Measurements from ENCODE around the gene PIK3AP1.
A peak's percentile ranks its signal among the peaks of the same experiment; 100 is the strongest.
"Not testable (repeated sequence)": the region's sequence is repeated elsewhere in the genome, so short reads cannot be mapped to it uniquely, and the experiment has no call there.

Gene PIK3AP1, protein sequence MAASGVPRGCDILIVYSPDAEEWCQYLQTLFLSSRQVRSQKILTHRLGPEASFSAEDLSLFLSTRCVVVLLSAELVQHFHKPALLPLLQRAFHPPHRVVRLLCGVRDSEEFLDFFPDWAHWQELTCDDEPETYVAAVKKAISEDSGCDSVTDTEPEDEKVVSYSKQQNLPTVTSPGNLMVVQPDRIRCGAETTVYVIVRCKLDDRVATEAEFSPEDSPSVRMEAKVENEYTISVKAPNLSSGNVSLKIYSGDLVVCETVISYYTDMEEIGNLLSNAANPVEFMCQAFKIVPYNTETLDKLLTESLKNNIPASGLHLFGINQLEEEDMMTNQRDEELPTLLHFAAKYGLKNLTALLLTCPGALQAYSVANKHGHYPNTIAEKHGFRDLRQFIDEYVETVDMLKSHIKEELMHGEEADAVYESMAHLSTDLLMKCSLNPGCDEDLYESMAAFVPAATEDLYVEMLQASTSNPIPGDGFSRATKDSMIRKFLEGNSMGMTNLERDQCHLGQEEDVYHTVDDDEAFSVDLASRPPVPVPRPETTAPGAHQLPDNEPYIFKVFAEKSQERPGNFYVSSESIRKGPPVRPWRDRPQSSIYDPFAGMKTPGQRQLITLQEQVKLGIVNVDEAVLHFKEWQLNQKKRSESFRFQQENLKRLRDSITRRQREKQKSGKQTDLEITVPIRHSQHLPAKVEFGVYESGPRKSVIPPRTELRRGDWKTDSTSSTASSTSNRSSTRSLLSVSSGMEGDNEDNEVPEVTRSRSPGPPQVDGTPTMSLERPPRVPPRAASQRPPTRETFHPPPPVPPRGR
- 657 to 1,442 (median 1,002) reads per million in 17 experiments for total RNA-seq

DNA sequence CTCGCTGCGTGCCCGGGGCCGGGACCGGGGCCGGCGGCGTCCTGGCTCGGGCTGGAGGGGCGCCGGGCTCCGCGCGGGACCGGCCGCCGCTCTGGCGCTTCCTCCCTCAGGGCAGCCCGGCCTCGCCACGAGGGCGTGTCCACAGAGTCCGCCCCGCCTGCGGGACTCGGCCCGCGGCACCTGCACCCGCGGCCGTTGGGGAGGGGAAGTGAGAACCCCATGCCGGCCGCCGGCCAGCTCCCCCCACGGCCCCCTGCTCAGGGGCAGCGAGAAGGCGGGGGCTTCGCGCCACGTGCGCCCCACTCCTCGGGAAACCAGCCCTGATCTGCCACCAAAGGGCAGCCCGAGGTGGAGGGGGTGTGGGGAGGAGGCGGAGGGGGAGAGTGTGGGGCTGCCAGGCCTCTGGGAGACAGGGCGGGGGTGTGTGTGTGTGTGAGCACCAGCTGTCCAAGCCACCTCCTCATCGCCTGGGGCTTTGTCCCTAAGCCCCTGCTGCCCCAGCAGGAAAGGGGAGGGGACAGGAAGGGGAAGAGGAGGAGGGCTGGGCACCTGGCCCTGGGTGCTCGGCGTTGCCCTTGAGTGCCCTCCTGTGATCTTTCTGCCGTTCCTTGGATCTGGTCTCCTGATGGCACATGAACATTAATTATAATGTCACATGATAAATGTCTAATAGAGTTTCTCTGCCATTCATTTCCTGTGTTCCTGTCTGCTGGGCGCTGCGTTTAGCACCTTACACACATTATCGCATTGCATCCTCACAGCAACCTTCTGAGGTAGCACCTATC lies at the start of gene PIK3AP1:
PIK3AP1 (minus strand) TSS at position 93 of the 785 bp plus-strand sequence. CDS start 120 bp downstream, outside the sequence.
- peak; percentile 77 to 93 (median 88) for DNase-seq

DNA sequence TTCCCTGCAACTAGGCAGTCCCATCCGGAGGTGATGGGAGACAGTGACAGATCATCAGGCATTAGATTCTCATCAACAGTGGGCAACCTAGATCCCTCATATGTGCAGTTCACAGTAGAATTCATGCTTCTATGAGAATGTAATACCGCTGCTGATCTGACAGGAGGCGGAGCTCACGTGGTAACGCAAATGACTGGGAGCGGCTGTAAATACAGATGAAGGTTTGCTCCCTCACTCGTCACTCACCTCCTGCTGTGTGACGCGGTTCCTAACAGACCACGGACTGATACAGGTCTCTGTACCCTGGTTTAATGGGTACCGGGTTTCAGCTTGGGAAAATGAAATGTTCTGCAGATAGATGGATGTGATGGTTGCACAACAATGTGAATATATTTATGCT lies 47.8 kb upstream of the PIK3AP1 start:
- DNase-seq: no peak

DNA sequence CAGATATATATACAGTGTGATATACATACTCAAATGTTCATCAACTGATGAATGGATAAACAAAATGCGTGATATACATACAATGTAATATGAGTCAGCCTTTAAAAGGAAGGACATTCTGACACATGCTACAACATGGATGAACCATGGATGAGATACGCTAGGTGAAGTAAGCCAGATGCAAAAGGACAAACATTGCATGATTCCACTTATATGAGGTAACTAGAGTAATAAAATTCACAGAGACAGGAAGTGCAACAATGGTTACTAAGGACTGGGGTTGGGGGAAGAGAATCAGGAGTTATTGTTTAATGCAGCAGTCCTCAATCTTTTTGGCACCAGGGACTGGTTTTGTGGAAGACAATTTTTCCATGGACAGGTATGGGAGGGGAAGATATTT lies 47.3 kb upstream of the PIK3AP1 start:
- no peak for DNase-seq

DNA sequence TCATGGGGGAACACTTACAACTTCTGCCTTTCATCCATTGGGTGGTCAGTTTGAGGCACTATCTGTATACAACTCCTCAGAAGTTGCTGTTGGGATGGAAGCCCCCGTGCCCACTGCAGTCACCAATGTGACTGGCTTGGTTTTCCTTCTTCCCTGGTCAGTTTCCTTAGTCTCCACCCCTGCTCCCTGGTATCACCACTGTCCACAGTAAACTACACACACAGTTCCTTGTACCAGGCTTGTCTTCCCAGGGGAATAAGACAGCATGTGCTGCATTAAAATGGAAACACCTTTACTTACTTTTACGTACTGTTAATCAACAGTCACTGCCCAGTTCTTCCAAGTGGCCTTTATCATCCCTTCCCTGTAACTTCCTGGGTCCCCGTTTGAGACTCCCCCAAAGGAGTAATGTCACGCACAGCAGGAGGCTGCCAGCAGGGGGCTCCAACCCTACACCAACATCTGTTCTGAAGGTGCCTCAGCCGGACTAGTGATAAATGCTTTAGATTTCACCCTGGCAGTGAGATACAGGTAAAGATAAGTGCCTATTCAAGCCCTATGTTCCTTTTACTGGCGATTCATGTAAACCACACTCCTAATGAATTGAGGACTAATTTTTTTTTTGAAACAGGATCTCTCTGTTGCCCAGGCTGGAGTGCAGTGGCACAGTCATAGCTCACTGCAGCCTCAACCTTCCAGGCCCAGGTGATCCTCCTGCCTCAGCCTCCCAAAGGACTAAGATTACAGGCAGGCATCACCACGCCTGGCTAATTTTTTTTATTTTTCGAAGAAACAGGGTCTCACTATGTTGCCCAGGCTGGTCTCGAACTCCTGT lies 45.3 kb upstream of the PIK3AP1 start:
- DNase-seq: peak; percentile 73 to 86 (median 78)

DNA sequence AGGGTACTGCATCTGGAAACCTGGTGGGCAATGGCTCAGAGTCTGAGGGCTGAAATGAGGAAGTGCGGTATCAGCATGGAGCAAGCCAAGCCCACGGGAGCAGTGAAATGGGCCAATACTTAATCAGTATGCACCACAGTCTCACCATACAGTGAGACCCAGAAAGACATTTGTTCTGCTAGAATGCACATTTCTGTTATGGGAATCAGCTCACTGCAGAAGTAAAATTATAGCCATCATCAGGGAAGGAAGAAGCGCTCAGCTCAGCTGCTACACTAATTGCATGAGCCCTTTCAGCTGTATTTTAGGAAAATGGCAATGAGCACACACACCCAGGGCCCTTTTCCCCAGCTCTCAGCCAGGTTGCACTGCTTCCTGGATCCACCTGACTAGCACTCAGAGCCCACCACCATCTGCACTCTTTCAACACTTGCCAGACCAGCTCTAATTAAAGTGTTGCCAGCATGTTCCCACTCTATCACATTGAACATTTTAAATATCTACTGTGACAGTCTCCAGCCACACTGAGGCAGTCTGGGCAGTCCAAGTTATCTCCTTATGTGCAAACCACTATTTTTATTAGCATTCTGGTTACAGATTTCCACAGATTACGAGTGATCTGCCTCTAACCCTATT lies 44.2 kb upstream of the PIK3AP1 start:
- DNase-seq: peak; percentile 35 to 59 (median 56)

DNA sequence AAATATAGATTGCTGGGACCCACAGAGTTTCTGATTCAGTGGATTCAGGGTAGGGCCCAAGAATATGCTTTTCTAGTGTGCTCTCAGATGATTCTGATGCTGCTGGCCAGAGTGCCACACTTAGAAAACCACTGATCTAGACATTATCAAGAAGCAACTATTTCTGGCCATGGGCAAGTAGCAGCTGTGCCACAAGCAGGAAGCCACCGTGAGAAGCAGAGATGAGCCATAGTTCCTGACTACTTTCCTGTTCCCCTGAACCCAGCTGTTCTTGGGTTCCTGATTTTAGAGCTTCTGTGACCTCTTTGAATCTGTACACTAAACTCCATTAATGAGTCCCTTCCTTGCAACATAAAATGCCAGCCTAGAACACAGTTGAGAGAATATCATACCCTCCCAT lies 38.1 kb upstream of the PIK3AP1 start:
- DNase-seq: peak; percentile 81 to 92 (median 85)

DNA sequence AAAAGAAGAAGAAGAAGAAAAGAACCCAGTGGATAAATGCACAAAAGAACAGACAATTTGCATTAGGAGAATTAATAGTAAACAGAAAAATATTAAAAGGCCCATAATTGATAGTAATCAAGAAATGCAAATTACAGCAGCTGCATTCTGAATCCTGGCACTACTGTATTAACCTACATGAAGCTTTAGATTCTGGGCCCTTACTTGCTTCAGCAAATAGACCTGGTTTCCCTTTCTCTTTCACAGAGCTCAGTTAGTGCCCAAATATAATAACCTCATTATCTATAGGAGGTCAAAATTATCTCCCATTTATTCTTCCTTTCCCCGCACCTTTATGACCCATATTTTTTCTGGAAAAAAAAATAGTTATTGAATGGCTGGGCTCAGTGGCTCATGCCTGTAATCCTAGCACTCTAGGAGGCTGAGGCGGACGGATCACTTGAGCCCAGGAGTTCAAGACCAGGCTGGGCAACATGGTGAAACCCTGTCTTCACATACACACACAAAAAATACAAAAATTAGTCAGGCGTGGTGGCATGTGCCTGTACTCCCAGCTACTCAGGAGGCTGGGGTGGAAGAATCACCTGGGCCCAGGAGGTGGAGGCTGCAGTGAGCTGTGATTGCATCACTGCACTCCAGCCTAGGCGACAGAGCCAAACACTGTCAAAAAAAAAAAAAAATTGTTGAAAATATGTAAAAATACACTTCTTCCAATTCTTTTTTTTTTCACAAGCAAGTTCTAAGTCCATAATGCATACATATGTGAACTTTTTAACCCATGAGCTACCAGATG lies 36.0 kb upstream of the PIK3AP1 start:
- no peak for DNase-seq

DNA sequence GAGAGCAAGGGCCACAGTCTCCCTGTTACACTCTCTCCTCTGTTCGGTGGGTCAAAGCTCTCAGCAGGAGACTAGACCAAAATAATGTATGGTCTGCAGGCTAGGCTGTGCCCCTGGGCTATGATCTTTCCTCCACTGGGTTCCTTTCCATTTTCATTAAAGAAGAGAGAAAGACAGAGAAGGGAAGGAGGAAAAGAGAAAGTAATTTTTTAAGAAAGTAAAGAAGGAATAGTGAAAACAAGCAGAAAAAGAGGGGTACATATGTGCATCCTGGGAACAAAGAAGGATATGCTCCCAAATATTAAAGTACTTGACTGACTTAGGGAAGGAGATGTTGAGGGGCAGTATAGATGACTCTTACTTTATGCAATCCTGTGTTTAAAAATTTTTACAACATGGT lies 33.6 kb upstream of the PIK3AP1 start:
- no peak for DNase-seq

DNA sequence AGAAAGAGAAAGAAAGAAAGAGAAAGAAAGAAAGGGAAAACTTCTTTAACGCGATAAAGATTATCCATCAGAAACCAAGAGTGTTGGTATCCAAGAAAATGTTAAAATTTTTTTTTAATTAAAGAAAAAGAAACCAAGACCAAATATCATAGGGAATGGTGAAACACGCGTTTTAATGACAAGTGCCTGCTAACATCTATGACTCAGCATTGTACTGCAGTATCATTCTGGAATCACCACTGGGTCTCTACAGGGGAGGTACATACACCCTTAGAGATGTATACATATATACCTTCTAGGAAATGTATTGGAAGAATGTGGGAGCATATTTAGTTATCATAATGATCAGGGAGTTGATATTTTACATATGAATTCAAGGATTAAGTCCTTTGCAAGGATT lies 32.1 kb upstream of the PIK3AP1 start:
- DNase-seq: no peak

DNA sequence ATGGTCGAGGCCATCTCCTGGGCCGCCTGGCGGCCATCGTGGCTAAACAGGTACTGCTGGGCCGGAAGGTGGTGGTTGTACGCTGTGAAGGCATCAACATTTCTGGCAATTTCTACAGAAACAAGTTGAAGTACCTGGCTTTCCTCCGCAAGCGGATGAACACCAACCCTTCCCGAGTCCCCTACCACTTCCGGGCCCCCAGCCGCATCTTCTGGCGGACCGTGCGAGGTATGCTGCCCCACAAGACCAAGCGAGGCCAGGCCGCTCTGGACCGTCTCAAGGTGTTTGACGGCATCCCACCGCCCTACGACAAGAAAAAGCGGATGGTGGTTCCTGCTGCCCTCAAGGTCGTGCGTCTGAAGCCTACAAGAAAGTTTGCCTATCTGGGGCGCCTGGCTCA lies 30.0 kb upstream of the PIK3AP1 start:
- not testable (repeated sequence) for DNase-seq

DNA sequence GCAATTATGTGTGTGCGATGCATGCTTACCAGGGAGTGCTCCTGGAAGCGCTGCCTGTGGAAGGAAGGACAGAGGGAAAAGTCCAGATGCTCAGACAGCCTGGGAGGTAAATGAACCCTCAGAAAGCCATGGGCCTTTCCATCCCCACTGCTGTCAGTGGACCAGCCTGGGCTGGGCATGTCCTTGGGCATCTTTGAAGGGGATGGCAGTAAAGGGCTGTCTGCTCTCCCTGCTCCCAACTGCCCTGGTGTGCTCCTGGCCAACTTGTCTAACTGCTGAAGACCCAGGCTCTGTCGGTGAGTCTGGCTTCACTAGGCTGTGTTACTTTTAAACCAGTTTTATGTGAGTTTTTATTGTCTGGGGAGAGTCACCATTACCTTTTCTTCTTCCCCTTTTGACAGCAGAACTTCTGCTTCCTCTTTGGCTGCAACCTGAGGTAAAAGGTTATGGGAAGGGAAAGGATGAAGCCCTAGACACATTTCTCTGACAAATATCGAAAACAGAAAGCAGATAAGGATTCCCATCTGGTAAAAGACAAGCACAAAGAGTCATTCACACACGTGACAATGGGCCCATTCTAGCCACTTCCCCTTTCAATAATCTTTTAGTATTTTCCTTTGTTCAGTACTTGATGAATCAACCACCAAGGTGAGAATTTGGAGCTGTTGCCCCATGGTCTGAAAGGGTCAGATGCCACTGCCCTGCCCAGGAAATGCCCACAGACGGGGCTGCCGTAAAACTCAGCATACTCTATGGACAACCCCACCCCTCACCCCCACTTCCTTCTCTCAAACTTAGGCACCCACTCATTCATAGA lies 27.6 kb upstream of the PIK3AP1 start:
- DNase-seq: peak; percentile 51 to 79 (median 61)

DNA sequence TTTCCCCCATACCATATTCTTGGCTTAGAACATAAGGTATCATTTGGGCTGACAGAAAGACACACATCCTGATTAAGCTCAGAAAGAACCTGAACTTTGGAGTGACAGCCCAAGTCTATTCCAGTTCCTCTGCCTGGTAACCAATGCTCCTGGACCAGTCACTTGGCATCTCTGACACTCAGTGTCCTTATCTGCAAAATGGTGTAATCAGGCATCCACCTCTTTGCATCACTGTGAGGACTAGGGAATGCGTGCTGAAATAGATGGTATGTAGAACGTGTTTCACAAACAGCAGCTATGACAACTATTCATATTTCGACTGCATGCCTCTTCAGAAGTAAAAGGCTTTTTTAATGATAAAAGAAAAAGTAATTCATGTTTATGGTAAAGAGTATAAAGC lies 26.2 kb upstream of the PIK3AP1 start:
- DNase-seq: no peak

DNA sequence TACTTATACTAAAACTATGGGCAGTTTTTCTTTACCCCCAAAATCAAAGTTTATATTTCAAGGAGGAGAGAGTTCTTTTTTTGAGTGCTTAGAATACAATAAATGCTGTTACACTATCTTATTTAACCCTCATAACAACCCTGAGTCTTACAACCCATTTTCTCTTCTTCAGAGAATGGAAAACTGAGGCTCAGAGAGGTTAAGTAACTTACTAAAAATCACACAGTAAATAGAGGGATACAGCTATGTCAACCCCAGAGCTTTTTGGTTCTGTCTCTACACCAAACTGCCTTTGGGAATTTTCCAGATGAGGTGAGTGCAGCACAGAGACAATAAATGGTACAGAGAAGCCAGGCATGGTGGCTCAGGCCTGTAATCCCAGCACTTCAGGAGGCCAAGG lies 25.6 kb upstream of the PIK3AP1 start:
- DNase-seq: no peak

DNA sequence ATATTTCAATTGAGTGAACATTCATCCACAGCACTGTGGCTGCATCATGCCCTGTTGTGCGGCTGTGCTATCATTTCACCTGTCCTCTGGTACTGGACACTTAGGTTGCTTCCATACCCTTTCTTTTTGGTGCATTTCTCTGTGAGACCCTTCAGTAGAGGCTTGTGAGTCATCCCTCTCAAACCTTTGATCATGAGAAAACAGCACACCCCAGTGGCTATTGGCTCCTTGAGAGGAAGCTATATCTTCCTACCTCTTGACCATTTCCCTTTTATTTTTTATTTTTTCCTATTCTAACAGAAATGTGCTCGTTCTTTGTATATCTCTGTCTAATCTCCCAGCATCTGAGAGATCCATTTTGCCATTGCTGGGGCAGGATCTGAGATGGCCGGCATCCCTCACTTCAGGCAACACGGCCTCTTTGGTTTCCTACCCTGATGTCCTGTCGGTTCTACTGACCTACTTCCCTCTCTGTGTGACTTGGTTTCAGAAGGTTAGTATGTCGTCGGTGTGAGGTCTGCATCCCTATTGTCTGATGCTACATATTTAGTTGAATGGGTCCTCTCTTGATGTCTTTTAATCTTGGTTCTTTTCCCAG lies 23.8 kb upstream of the PIK3AP1 start:
- peak; percentile 20 to 57 (median 52) for DNase-seq

DNA sequence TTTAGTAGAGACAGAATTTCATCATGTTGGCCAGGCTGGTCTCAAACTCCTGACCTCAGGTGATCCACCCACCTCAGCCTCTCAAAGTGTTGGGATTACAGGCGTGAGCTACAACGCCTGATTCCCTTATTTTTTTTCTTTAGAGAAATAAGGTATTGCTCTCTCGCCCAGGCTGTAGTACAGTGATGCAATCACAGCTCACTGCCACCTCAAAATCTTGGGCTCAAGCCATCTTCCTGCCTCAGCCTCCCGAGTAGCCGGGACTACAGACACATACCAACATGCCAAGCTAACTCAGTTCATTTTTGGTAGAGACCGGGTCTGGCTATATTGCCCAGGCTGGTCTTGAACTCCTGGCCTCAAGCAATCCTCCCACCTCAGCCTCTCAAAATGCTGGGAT lies 21.2 kb upstream of the PIK3AP1 start:
- peak in 3 of 4 experiments; percentile 39 to 47 (median 46) for DNase-seq

DNA sequence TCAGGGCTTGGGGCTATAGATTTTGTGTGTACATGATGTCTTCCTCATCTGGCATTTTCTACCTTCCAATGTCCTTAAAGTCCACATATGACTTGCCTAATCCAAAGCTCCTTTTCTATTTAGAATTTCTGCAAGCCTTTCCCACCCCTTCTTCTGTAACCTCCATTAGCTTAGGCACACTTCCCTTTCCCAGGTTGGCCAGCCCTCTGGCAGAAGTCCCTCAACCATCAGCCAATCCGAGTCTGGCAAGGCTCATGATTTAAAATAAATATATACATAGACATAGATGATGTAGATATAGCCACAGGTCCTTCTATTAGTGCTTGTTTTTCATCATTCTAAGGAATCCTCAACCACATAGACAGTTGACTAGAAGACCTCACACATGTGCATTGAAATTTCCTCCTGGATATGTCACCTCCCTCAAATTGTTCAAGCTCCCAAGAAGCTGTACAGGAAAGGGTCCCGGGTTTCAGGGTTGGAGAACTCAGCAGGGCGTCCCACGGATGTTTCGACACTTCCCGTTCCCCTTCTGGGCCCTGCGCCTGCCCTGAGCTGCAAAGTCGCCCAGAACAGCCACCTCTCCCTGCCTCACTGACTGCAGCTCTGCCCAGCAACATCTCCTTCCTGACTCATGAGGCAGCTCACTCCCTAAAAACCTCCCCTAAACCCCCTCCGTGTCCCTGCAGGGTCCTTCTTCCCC lies 20.4 kb upstream of the PIK3AP1 start:
- peak; percentile 94 to 97 (median 96) for DNase-seq

DNA sequence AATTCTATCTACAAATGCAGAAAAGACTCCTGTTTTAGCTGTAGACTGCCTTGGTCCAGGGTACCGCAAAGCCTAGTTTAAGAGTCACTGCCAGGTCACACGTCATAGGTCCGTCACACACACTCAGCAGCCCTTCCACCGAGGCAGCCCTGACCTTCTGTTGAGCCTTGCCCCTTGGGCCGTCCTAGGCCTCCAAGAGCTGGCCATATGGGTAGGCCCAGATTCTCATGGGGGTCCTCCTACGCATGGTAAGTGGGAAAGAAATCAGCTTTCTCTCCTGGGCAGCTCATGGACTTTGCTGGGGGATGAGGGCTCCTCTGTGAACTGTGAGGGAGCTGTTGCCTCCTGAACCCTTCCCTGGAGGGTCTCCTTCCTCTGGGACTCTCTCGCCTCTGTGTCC lies 19.8 kb upstream of the PIK3AP1 start:
- no peak for DNase-seq

DNA sequence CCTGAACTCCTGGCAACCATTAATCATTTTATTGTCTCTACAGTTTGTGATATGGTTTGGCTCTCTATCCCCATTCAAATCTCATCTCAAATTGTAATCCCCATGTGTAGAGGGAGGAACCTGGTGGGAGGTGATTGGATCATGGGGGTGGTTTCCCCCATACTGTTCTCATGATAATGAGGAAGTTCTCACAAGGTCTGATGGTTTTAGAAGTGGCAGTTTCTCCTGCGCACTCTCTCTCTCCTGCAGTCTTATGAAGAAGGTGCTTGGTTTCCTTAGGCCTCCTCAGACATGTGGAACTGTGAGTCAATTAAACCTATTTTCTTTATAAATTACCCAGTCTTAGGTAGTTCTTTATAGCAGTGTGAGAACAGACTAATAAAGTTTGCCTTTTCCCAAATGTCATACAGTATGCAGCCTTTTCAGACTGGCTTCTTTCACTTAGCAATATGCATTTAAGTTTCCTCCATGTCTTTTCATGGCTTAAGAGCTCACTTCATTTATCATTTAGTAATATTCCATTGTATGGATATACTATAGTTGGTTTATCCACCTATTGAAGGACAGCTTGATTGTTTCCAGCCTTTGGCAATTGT lies 17.1 kb upstream of the PIK3AP1 start:
- peak; percentile 61 to 78 (median 66) for DNase-seq

Measured in suppressor macrophage (primary cell).